GM20431 (cell line): Measurements from ENCODE around the gene ARHGAP25.

Experiments
- in situ Hi-C: fragments of 300-500 bp; cut with MseI, MboI; formaldehyde crosslinking; loops from one replicate; pipeline ENCODE4 v1.15.0; 2020; ENCODE audit warnings: low sequenced_read_pairs; ENCODE audit not compliant: unreplicated experiment

The ARHGAP25 gene

GRCh38 chr2:68847751-68848150 lies 113.1 kb downstream of the ARHGAP25 start:
- in situ Hi-C loops = no loop called here

GRCh38 chr2:68849579-68850030 lies 115.0 kb downstream of the ARHGAP25 start:
- in situ Hi-C loops = no loop called here

- in situ Hi-C loops = no loop called here
Measured at GRCh38 chr2:68850524-68850923, 115.9 kb downstream of the ARHGAP25 start.

GRCh38 chr2:68853035-68853434 lies 118.4 kb downstream of the ARHGAP25 start:
- in situ Hi-C loops = no loop called here

- in situ Hi-C loops = no loop called here
Measured at GRCh38 chr2:68853915-68854314, 119.3 kb downstream of the ARHGAP25 start.

- in situ Hi-C loops = no loop called here
Measured at GRCh38 chr2:68854476-68854875, 119.9 kb downstream of the ARHGAP25 start.

GRCh38 chr2:68855550-68855949 lies 120.9 kb downstream of the ARHGAP25 start:
- in situ Hi-C loops = no loop called here

- in situ Hi-C loops = no loop called here
Measured at GRCh38 chr2:68857202-68857845, 122.7 kb downstream of the ARHGAP25 start.

GRCh38 chr2:68857855-68858456 lies 123.3 kb downstream of the ARHGAP25 start:
- in situ Hi-C loops = no loop called here

GRCh38 chr2:68860111-68860510 lies 125.5 kb downstream of the ARHGAP25 start:
- in situ Hi-C loops = no loop called here

GRCh38 chr2:68861330-68861729 lies 126.7 kb downstream of the ARHGAP25 start:
- in situ Hi-C loops = no loop called here

- in situ Hi-C loops = no loop called here
Measured at GRCh38 chr2:68862889-68863288, 128.3 kb downstream of the ARHGAP25 start.

- in situ Hi-C loops = no loop called here
Measured at GRCh38 chr2:68863996-68864395, 129.4 kb downstream of the ARHGAP25 start.

GRCh38 chr2:68865108-68865507 lies 130.5 kb downstream of the ARHGAP25 start:
- in situ Hi-C loops = no loop called here

- in situ Hi-C loops = no loop called here
Measured at GRCh38 chr2:68870215-68870614, 135.6 kb downstream of the ARHGAP25 start.

- in situ Hi-C loops = no loop called here
Measured at GRCh38 chr2:68871159-68871764, 136.7 kb downstream of the ARHGAP25 start, which contains the start of gene BMP10. Gene BMP10 (minus strand): TSS chr2:68871397. CDS start chr2:68871358, 39 bp downstream.
